Inflammatory macrophage (primary cell): ENCODE results near the gene MLIP.
A peak's percentile ranks its signal among the peaks of the same experiment; 100 is the strongest.
"Not testable (repeated sequence)": the region's sequence is repeated elsewhere in the genome, so short reads cannot be mapped to it uniquely, and the experiment has no call there.

ENCODE experiments used
- DNase-seq, 2 donors: peaks; one replicate each; pipeline ENCODE4 v3.0.0-alpha.2; 2020 to 2022

MLIP gene

DNA sequence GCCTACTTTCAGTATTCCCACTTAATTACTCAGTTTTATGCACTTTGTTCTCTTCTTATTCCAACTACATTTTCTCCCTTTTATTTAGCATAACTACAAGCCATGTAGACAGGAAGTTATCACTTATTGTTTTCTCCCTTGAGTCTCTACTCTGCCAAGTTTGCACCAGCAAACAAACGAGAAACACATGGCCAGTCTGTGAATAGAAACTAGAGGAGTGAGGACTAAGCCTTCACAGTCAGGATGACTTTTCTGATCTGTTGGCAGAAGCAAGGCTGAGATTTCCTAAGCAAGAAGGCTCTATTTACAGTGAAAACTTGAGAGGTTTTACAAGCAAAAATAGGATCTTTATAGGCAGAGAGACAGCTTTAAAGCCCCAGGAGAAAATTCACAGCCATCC lies 127.2 kb downstream of the MLIP start:
- DNase-seq = no peak

- DNase-seq = no peak
Measured at GRCh38 chr6:54243699-54244098, 132.5 kb downstream of the MLIP start.

GRCh38 chr6:54244430-54244829 lies 133.2 kb downstream of the MLIP start:
- DNase-seq = no peak

DNA sequence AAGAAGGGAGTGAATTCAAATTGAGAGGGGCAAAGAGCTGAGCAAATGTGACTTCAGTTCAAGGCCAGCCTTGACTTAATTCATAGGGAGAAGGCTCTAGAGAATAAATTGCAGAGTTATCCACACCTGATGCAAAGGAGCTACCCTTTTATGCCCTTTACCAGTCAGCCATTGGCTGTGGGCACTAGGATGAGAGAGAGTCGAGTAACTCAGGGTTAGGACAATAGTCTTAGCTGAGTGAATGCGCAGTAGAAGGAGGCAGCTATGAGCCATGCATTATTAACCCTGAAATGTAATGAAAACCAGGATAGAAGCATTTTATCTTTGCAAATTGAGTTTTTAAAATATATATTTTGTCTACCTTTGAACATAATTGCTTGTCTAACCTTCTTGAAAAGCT lies 134.0 kb downstream of the MLIP start:
- no peak for DNase-seq

GRCh38 chr6:54248319-54248718 lies 137.1 kb downstream of the MLIP start:
- no peak for DNase-seq

DNA sequence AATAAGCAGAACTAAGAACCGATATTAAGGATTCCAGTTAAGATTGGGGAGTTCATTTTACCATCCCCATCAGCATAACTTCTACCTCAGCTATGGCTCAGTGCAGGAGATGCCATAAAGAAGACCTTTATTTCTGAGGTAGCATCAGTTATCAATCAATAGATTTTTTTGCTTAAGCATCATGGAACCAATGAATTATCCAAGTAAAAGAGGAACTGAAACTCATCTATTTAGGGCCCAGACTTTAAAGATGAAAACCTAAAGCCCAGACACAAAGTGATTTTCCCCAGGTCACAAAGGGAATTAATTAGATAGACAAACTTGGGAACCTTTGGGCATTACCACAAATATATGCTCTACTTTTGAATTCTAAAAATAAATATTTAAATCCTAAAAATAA lies 137.8 kb downstream of the MLIP start:
- DNase-seq = no peak

DNA sequence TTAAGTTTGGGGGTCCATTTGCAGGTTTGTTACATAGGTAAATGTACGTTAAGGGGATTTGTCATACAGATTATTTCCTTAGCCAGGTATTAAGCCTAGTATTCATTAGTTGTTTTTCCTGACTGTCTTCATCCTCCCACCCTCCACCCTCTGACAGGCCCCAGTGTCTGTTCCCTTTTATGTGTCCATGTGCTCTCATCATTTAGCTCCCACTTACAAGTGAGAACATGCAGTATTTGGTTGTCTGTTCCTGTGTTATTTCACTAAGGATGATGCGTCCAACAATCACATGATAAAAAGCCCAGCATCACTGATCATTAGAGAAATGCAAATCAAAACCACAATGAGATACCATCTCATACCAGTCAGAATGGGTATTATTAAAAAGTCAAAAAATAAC lies 138.6 kb downstream of the MLIP start:
- DNase-seq = not testable (repeated sequence)

GRCh38 chr6:54252496-54252895 lies 141.3 kb downstream of the MLIP start:
- no peak for DNase-seq

- DNase-seq = no peak
Measured at GRCh38 chr6:54252916-54253315, 141.7 kb downstream of the MLIP start.

DNA sequence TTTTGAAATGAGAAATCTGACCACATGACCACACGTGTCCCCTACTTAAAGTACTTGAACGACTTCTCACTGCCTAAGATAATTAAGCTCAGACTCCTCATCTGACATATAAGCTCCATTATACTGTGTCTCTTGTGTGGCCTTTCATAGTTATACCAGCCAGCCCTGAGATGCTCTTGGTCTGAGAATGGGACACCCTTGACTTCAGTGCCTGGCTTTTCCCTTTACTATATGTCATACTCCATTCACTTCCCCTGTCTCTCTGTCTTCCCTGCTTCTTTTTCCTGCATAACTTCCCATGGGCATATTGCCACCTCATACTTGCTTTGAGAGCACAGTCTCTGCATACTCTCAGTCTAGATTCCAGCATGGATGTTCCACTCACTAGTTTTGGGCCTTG lies 143.6 kb downstream of the MLIP start:
- no peak for DNase-seq

- no peak for DNase-seq
Measured at GRCh38 chr6:54255886-54256285, 144.6 kb downstream of the MLIP start.

DNA sequence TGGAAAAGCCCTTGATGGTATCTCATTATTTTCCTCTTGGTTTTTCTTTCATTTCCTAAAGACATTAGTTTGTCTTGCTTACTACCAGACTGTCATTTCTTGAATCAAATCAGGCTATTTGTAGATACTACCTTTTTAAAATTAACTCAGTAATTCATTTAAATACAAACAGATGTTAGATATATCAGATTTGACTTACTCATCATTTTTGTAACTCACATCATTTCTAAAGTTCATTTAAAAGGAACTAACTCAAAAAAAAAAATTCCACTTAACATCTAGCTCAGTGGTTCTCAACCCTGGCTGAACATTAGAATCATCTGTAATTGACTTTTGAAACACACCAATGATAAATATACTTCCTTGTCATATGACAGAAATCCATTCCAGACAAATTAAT lies 148.8 kb downstream of the MLIP start:
- DNase-seq = no peak

GRCh38 chr6:54262499-54262898 lies 151.3 kb downstream of the MLIP start:
- DNase-seq = no peak

DNA sequence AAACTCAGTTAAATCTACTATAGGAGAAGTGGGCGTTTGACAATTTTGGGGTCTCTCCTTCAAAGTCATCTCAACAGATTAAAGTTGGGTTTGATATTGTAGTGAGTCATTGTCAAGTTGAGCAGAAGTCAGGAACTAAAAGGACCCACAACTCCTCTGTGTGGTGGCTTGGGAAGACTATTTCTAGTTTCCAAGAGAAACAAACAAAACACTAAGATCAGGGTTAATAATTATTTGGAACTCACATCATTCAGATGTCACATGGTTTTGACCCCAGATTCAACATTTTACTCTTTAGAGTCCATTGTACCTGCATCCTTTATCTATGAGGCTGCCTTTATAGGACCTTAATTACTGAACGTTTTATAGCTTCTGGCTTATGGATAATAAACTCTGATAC lies 151.7 kb downstream of the MLIP start:
- no peak for DNase-seq

- no peak for DNase-seq
Measured at GRCh38 chr6:54264581-54265272, 153.5 kb downstream of the MLIP start.

DNA sequence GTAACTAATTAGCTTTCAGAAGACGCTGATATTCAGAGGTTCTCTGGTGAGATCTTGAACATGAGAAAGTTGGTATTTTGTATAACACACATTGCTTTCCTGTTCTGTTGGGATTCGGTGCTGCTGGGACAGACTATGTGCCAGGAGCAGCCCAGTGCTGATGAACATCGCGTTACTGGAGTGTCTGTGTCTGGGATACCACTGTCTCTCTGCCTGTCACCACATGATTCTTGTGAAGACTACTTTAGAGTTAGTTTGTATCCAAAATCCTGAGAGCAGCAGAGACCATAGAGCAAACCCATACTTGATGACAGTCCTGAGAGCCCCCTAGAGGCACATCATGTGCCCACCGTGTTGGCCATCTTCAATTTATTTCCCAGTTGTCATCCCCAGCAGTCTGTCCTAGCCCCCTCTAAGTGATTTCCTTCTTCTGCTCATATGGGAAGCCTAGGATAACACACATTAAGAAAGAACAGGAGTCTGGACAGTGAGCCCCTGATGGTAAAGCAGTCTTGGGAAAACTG lies 155.2 kb downstream of the MLIP start:
- no peak for DNase-seq

DNA sequence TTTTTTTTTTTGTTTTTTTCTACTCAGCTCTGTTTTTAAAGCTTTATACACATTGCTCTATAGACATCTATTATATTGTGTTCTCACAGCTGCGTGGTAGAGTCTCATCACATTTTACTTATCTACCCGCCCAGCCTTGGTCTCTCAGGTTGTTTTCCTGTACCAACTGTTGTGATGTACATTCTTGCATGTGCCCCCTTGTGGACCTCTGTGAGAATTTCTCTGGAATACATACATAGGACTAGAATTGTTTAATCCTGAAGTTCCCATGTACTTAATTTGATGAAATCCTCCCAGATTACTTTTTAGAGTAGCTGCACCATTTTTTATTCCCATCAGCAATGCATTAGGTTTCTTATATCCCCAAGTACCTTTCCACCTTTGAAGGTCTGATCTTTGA lies 156.6 kb downstream of the MLIP start:
- DNase-seq = peak in 1 of 2 donors; percentile 18

DNA sequence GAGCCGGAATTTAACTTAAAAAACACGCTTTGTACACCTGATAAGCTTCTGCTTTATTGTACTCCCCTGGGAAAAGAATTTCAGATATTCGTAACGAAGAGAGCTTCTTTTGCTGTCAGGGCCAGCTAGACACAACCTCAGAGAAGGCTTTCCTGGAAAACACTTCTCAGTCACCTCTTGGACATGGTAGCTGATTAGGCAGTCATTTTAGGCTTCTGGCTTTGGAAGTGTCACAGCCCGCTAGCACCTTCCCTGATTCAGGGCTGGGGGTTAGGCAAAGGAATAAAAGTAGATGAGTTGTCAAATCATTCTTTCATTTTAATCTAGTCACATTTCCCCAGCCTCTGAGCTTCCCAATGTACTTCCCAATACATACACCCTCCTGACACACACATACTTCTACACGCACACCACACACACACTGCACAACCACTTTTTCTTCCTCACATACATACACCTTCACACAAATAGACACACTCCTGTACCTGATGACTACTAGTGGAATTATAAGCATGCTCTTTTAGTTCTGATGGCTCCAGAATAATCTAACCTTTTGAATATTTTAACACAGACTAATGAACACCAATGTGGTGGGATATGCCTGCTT lies 162.1 kb downstream of the MLIP start:
- no peak for DNase-seq

GRCh38 chr6:54274383-54274782 lies 163.1 kb downstream of the MLIP start:
- DNase-seq = no peak

- DNase-seq = no peak
Measured at GRCh38 chr6:54282186-54282585, 170.9 kb downstream of the MLIP start.

GRCh38 chr6:54284161-54284860 lies 173.1 kb downstream of the MLIP start:
- no peak for DNase-seq

DNA sequence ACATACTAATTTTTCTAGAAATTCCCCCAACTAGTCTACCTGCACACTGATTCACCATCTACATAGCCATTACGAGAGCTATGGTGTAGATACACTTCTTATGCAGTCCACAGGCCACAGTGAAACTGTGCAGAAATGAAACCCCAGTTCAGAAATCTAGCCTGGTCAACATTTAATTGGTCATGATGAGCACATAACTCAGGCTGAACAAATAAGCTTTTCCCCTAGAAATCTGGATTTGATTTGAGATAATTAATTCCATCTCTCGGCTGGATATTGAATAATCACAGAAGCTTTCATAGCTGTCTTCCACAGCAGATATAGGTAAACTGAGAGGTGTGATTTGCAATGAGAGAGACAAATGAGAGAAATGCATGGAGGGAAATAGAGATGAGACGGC lies 174.4 kb downstream of the MLIP start:
- DNase-seq = no peak

GRCh38 chr6:54286141-54286540 lies 174.9 kb downstream of the MLIP start:
- no peak for DNase-seq

DNA sequence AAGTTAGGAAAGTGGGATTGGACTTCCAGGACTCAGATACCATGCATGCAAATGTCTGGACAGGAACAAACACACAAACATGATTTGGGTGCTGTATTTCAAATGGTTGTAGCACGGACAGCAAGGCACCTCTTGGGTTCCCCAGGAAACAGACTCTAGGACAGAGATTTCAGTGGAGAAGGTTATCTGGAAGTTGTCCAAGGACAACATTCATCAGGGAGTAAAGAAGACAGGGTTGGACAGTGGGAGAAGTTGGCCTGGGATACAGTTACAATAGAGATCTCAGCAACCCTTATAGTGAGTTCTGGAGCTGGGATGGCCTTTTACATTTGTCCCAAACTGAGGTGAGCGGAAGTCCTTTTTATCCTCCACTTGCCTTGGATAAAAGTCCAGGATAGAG lies 177.2 kb downstream of the MLIP start:
- DNase-seq = no peak
